GM18520 (cell line): Measurements from ENCODE around the gene RPL36.

Source experiments
- ATAC-seq: cut with Tn5 transposase; IDR thresholded peaks from one replicate; pipeline ENCODE4 v1.9.1; 2021; ENCODE audit not compliant: unreplicated experiment

RPL36 gene

GRCh38 chr19:5690125-5690954, at the start of gene RPL36:
RPL36 (plus strand) TSS chr19:5690295; CDS start chr19:5690508, 213 bp downstream.
- ATAC-seq, result peak; percentile 39

- no peak for ATAC-seq
Measured at GRCh38 chr19:5641171-5641570, 48.9 kb upstream of the RPL36 start.

- ATAC-seq, result no peak
Measured at GRCh38 chr19:5642204-5642603, 47.9 kb upstream of the RPL36 start.

- no peak for ATAC-seq
Measured at GRCh38 chr19:5643060-5643459, 47.0 kb upstream of the RPL36 start.

GRCh38 chr19:5644037-5644436, 46.1 kb upstream of the RPL36 start:
- ATAC-seq, result no peak

GRCh38 chr19:5645409-5645808, 44.7 kb upstream of the RPL36 start:
- ATAC-seq, result no peak

GRCh38 chr19:5646703-5647102, 43.4 kb upstream of the RPL36 start:
- ATAC-seq, result no peak

GRCh38 chr19:5648464-5648863, 41.6 kb upstream of the RPL36 start:
- no peak for ATAC-seq

GRCh38 chr19:5651361-5651760, 38.7 kb upstream of the RPL36 start:
- ATAC-seq, result no peak

- ATAC-seq, result no peak
Measured at GRCh38 chr19:5652261-5652660, 37.8 kb upstream of the RPL36 start.

- ATAC-seq, result no peak
Measured at GRCh38 chr19:5654931-5655330, 35.2 kb upstream of the RPL36 start.

GRCh38 chr19:5655412-5655811, 34.7 kb upstream of the RPL36 start:
- ATAC-seq, result no peak

- no peak for ATAC-seq
Measured at GRCh38 chr19:5661483-5661882, 28.6 kb upstream of the RPL36 start.

- ATAC-seq, result no peak
Measured at GRCh38 chr19:5663904-5664303, 26.2 kb upstream of the RPL36 start.

- ATAC-seq, result no peak
Measured at GRCh38 chr19:5664515-5664914, 25.6 kb upstream of the RPL36 start.

GRCh38 chr19:5665781-5666513, 24.1 kb upstream of the RPL36 start:
- ATAC-seq, result no peak

- ATAC-seq, result no peak
Measured at GRCh38 chr19:5666921-5667610, 23.0 kb upstream of the RPL36 start.

- ATAC-seq, result no peak
Measured at GRCh38 chr19:5667751-5668271, 22.3 kb upstream of the RPL36 start.

GRCh38 chr19:5669212-5669611, 20.9 kb upstream of the RPL36 start:
- ATAC-seq, result no peak

- ATAC-seq, result no peak
Measured at GRCh38 chr19:5671600-5671999, 18.5 kb upstream of the RPL36 start.

- ATAC-seq, result no peak
Measured at GRCh38 chr19:5672708-5673459, 17.2 kb upstream of the RPL36 start.
